ENCODE data around the gene CALN1. TPM values are rescaled to one million over a fixed set of nuclear protein-coding genes. Genes with fewer than 3 reads are reported as not detected.
"Not testable (repeated sequence)": the region's sequence is repeated elsewhere in the genome, so short reads cannot be mapped to it uniquely, and the experiment has no call there.

Gene CALN1
- total RNA-seq, 1 donor from 2014 or later: 1.9 TPM

GRCh38 chr7:72345208-72345727 lies 66.9 kb downstream of the CALN1 start:
- H3K4me3 Mint-ChIP-seq: no peak overlapping the region
- peaks cover 2% of the 10 kb centered on the region for H3K9me3 Mint-ChIP-seq
- TF ChIP-seq CTCF (conservative IDR thresholded peaks at IDR 0.05): no peak
- DNase-seq (ENCODE audit: extremely low spot score, unreplicated experiment): no peak
- H3K27me3 Mint-ChIP-seq: peaks cover 33% of the 10 kb centered on the region
- H3K27ac Mint-ChIP-seq: no peak overlapping the region
- no peaks in the 10 kb centered on the region for H3K36me3 Mint-ChIP-seq
- no peaks in the 10 kb centered on the region for H3K4me1 Mint-ChIP-seq (ENCODE audit: unreplicated experiment)

- DNase-seq (ENCODE audit: extremely low spot score, unreplicated experiment): no peak
- no peak for TF ChIP-seq CTCF (conservative IDR thresholded peaks at IDR 0.05)
- no peaks in the 10 kb centered on the region for H3K36me3 Mint-ChIP-seq
- no peak overlapping the region for H3K27ac Mint-ChIP-seq
- H3K9me3 Mint-ChIP-seq: peaks cover 6% of the 10 kb centered on the region
- H3K4me3 Mint-ChIP-seq: no peak overlapping the region
- no peaks in the 10 kb centered on the region for H3K4me1 Mint-ChIP-seq (ENCODE audit: unreplicated experiment)
- H3K27me3 Mint-ChIP-seq: peaks cover 46% of the 10 kb centered on the region
Measured at GRCh38 chr7:72343991-72344390, 68.1 kb downstream of the CALN1 start.

- peaks cover 52% of the 10 kb centered on the region for H3K27me3 Mint-ChIP-seq
- not testable (repeated sequence) for H3K4me3 Mint-ChIP-seq; H3K27ac Mint-ChIP-seq; DNase-seq (ENCODE audit: extremely low spot score, unreplicated experiment); H3K4me1 Mint-ChIP-seq (ENCODE audit: unreplicated experiment); H3K36me3 Mint-ChIP-seq; H3K9me3 Mint-ChIP-seq
Measured at GRCh38 chr7:72343354-72343753, 68.8 kb downstream of the CALN1 start.

GRCh38 chr7:72337390-72338167 lies 74.6 kb downstream of the CALN1 start:
- H3K27me3 Mint-ChIP-seq: peaks cover 82% of the 10 kb centered on the region
- peaks cover 11% of the 10 kb centered on the region for H3K9me3 Mint-ChIP-seq
- peak overlapping the region; percentile 88 for H3K4me3 Mint-ChIP-seq
- peak overlapping the region; percentile 4 for H3K27ac Mint-ChIP-seq
- no peak for DNase-seq (ENCODE audit: extremely low spot score, unreplicated experiment)
- TF ChIP-seq CTCF (conservative IDR thresholded peaks at IDR 0.05): no peak
- H3K36me3 Mint-ChIP-seq: peaks cover 4% of the 10 kb centered on the region
- H3K4me1 Mint-ChIP-seq (ENCODE audit: unreplicated experiment): no peaks in the 10 kb centered on the region

GRCh38 chr7:72336632-72337389 lies 75.3 kb downstream of the CALN1 start:
- Mint-ChIP-seq H3K4me1 (ENCODE audit: unreplicated experiment) (no peaks in the 10 kb centered on the region), H3K27me3 (peaks cover 84% of the 10 kb centered on the region), H3K4me3 (peak overlapping the region; percentile 88), H3K36me3 (peaks cover 4% of the 10 kb centered on the region), H3K9me3 (peaks cover 11% of the 10 kb centered on the region), H3K27ac (no peak overlapping the region)
- no peak for DNase-seq (ENCODE audit: extremely low spot score, unreplicated experiment)
- no peak for TF ChIP-seq CTCF (conservative IDR thresholded peaks at IDR 0.05)

- Mint-ChIP-seq H3K27ac (no peak overlapping the region), H3K4me1 (ENCODE audit: unreplicated experiment) (no peaks in the 10 kb centered on the region), H3K4me3 (peak overlapping the region; percentile 59), H3K9me3 (peaks cover 11% of the 10 kb centered on the region), H3K36me3 (peaks cover 4% of the 10 kb centered on the region), H3K27me3 (peaks cover 81% of the 10 kb centered on the region)
- TF ChIP-seq CTCF (conservative IDR thresholded peaks at IDR 0.05): no peak
- no peak for DNase-seq (ENCODE audit: extremely low spot score, unreplicated experiment)
Measured at GRCh38 chr7:72336382-72336631, 75.8 kb downstream of the CALN1 start.

All from type B pancreatic cell (in vitro differentiated cells).